ENCODE results near the gene KLHDC3. TPM values are rescaled to one million over a fixed set of nuclear protein-coding genes. Genes with fewer than 3 reads are reported as not detected.

KLHDC3 gene
- total and polyA plus RNA-seq, 7 experiments from 2014 or later = 39.9 to 145 (median 74.0) TPM

GRCh38 chr6:43061861-43062260, 47.8 kb downstream of the KLHDC3 start:
- Mint-ChIP-seq H3K4me3 (peak overlapping the region in 3 of 10 donors; percentile 2 to 93 (median 63)), H3K9me3 (no peaks in the 10 kb centered on the region), H3K4me1 (peaks cover 27 to 44% (median 36%) of the 10 kb centered on the region in 7 donors), H3K27ac (peak overlapping the region in 1 of 9 donors; percentile 88), H3K36me3 (peaks cover 0 to 43% (median 26%) of the 10 kb centered on the region in 5 donors), H3K27me3 (no peaks in the 10 kb centered on the region)
- Histone ChIP-seq H3K36me3 (ENCODE audit: control insufficient read depth in 2 of 3, insufficient read depth in 3 of 3, low read length in 3 of 3) (peaks cover 0 to 46% (median 4%) of the 10 kb centered on the region in 3 experiments), H3K27me3 (ENCODE audit: control insufficient read depth in 2 of 2, insufficient read depth in 2 of 2, low read length in 2 of 2) (no peaks in the 10 kb centered on the region), H3K4me3 (ENCODE audit: low read length) (no peak overlapping the region), H3K9me3 (ENCODE audit: control insufficient read depth in 2 of 3, low read length in 3 of 3) (no peaks in the 10 kb centered on the region), H3K4me1 (ENCODE audit: control insufficient read depth in 2 of 2, insufficient read depth in 2 of 2, low read length in 2 of 2) (peaks cover 0 to 21% of the 10 kb centered on the region in 2 donors), H3K27ac (ENCODE audit: low read depth, low read length) (no peak overlapping the region)
- DNase-seq (no peak), ATAC-seq (no peak)
- ChIA-PET CTCF (no interaction called here), POLR2A (interaction anchor here (1.0 to 3.6 kb wide), 2 partner anchors 17 to 83 kb away, joined by 4 to 18 read pairs; partner anchors contain the start of gene PEX6)
- intact Hi-C loops (cut with micrococcal nuclease) = no loop called here

DNA sequence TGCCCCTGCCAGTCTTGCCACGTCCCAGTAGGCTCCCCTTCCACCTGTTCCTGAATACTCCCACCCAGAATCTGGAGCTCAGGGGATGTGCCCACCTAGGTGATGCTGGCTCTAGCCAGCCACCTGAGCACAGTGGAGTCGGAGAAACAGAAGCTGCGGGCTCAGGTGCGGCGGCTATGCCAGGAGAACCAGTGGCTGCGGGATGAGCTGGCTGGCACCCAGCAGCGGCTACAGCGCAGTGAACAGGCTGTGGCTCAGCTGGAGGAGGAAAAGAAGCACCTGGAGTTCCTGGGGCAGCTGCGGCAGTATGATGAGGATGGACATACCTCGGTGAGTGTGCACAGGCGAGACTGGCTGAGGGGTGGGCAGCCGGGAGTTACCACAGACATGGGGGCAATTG, 48.8 kb downstream of the KLHDC3 start:
- peaks cover 0 to 44% (median 6%) of the 10 kb centered on the region in 3 experiments for H3K36me3 ChIP-seq (ENCODE audit: control insufficient read depth in 2 of 3, insufficient read depth in 3 of 3, low read length in 3 of 3)
- peak overlapping the region in 1 of 10 donors; percentile 64 for H3K4me3 Mint-ChIP-seq
- H3K4me3 ChIP-seq (ENCODE audit: low read length) = no peak overlapping the region
- H3K27me3 Mint-ChIP-seq = no peaks in the 10 kb centered on the region
- peaks cover 27 to 41% (median 34%) of the 10 kb centered on the region in 7 donors for H3K4me1 Mint-ChIP-seq
- no peak for DNase-seq
- H3K36me3 Mint-ChIP-seq = peaks cover 0 to 43% (median 26%) of the 10 kb centered on the region in 5 donors
- ATAC-seq = no peak
- intact Hi-C loops (cut with micrococcal nuclease) = no loop called here
- no peak overlapping the region for H3K27ac Mint-ChIP-seq
- no peak overlapping the region for H3K27ac ChIP-seq (ENCODE audit: low read depth, low read length)
- no peaks in the 10 kb centered on the region for H3K9me3 Mint-ChIP-seq
- no peaks in the 10 kb centered on the region for H3K27me3 ChIP-seq (ENCODE audit: control insufficient read depth in 2 of 2, insufficient read depth in 2 of 2, low read length in 2 of 2)
- peaks cover 0 to 18% of the 10 kb centered on the region in 2 donors for H3K4me1 ChIP-seq (ENCODE audit: control insufficient read depth in 2 of 2, insufficient read depth in 2 of 2, low read length in 2 of 2)
- CTCF ChIA-PET = interaction anchor here (0.8 to 1.2 kb wide), 3 partner anchors 9 to 304 kb away, joined by 3 to 4 read pairs (median 3); partner anchors contain the start of gene CNPY3
- POLR2A ChIA-PET = interaction anchor here (0.9 to 2.2 kb wide), 4 partner anchors 9 to 444 kb away, joined by 3 to 9 read pairs (median 3); partner anchors contain the start of genes CUL7 and PPP2R5D
- H3K9me3 ChIP-seq (ENCODE audit: control insufficient read depth in 2 of 3, low read length in 3 of 3) = no peaks in the 10 kb centered on the region

GRCh38 chr6:43070028-43070632, 56.1 kb downstream of the KLHDC3 start:
- H3K4me1 ChIP-seq (ENCODE audit: control insufficient read depth in 2 of 2, insufficient read depth in 2 of 2, low read length in 2 of 2) = no peaks in the 10 kb centered on the region
- Mint-ChIP-seq H3K4me3 (no peak overlapping the region), H3K27ac (no peak overlapping the region), H3K36me3 (peaks cover 0 to 36% (median 22%) of the 10 kb centered on the region in 5 donors), H3K9me3 (no peaks in the 10 kb centered on the region), H3K4me1 (peaks cover 0 to 5% (median 0%) of the 10 kb centered on the region in 7 donors), H3K27me3 (peaks cover 0 to 3% (median 0%) of the 10 kb centered on the region in 5 donors)
- no peaks in the 10 kb centered on the region for H3K9me3 ChIP-seq (ENCODE audit: control insufficient read depth in 2 of 3, low read length in 3 of 3)
- intact Hi-C loops (cut with micrococcal nuclease) = loop anchor here (1.0 kb wide), 1 partner anchor 73 kb away; no protein-coding TSS in a partner anchor
- no peaks in the 10 kb centered on the region for H3K27me3 ChIP-seq (ENCODE audit: control insufficient read depth in 2 of 2, insufficient read depth in 2 of 2, low read length in 2 of 2)
- peaks cover 0 to 46% (median 6%) of the 10 kb centered on the region in 3 experiments for H3K36me3 ChIP-seq (ENCODE audit: control insufficient read depth in 2 of 3, insufficient read depth in 3 of 3, low read length in 3 of 3)
- ATAC-seq (peak; percentile 75), DNase-seq (peak in 6 of 9 donors; percentile 15 to 42 (median 32))
- ChIA-PET POLR2A (interaction anchor here (0.9 kb wide), 1 partner anchor 10 kb away, joined by 4 read pairs; no protein-coding TSS in a partner anchor), CTCF (no interaction called here)
- H3K27ac ChIP-seq (ENCODE audit: low read depth, low read length) = no peak overlapping the region
- H3K4me3 ChIP-seq (ENCODE audit: low read length) = no peak overlapping the region

Other genes with a start within 250 kb of the KLHDC3 start
- gene BICRAL, start 232.2 kb upstream of the KLHDC3 start, total RNA-seq = 10 to 100 TPM; 26.2 to 35.5 (median 31.8) TPM
- gene BICRAL, start 232.2 kb upstream of the KLHDC3 start, polyA plus RNA-seq = 1 to 10 TPM; 2.4 to 5.0 TPM
- 10 to 100 TPM; 65.6 to 91.7 (median 78.1) TPM for gene RPL7L1, start 134.6 kb upstream of the KLHDC3 start, total RNA-seq
- gene RPL7L1, start 134.6 kb upstream of the KLHDC3 start, polyA plus RNA-seq = 10 to 100 TPM; 71.4 to 90.7 TPM
- under 1 TPM in 2 of 5 experiments, not detected in 3; 0.56 to 0.93 TPM for gene PTCRA, start 98.2 kb upstream of the KLHDC3 start, total RNA-seq
- not detected for gene PTCRA, start 98.2 kb upstream of the KLHDC3 start, polyA plus RNA-seq
- 10 to 100 TPM; 58.6 to 98.9 (median 87.4) TPM for gene CNPY3, start 84.8 kb upstream of the KLHDC3 start, total RNA-seq
- gene CNPY3, start 84.8 kb upstream of the KLHDC3 start, polyA plus RNA-seq = 100 to 1,000 TPM in 1 of 2 donors, 10 to 100 TPM in 1; 92.7 to 134 TPM
- 1 to 10 TPM in 3 of 5 experiments, under 1 TPM in 2; 0.95 to 2.6 (median 1.1) TPM for gene GNMT, start 53.5 kb upstream of the KLHDC3 start, total RNA-seq
- gene GNMT, start 53.5 kb upstream of the KLHDC3 start, polyA plus RNA-seq = not detected
- gene PEX6, start 35.1 kb upstream of the KLHDC3 start, total RNA-seq = 10 to 100 TPM; 14.1 to 42.3 (median 28.0) TPM
- gene PEX6, start 35.1 kb upstream of the KLHDC3 start, polyA plus RNA-seq = 10 to 100 TPM; 21.2 to 24.6 TPM
- gene PPP2R5D, start 29.7 kb upstream of the KLHDC3 start, total RNA-seq = 10 to 100 TPM; 19.7 to 60.4 (median 28.2) TPM
- 10 to 100 TPM; 21.5 to 34.0 TPM for gene PPP2R5D, start 29.7 kb upstream of the KLHDC3 start, polyA plus RNA-seq
- gene MEA1, start 303 bp upstream of the KLHDC3 start, total RNA-seq = 10 to 100 TPM; 20.3 to 58.0 (median 32.7) TPM
- 10 to 100 TPM; 58.2 to 72.3 TPM for gene MEA1, start 303 bp upstream of the KLHDC3 start, polyA plus RNA-seq
- 10 to 100 TPM; 25.4 to 66.3 (median 48.4) TPM for gene RRP36, start 7.4 kb downstream of the KLHDC3 start, total RNA-seq
- gene RRP36, start 7.4 kb downstream of the KLHDC3 start, polyA plus RNA-seq = 10 to 100 TPM; 56.0 to 89.6 TPM
- gene CUL7, start 39.6 kb downstream of the KLHDC3 start, total RNA-seq = 10 to 100 TPM in 4 of 5 experiments, 1 to 10 TPM in 1; 9.8 to 14.5 (median 12.7) TPM
- gene CUL7, start 39.6 kb downstream of the KLHDC3 start, polyA plus RNA-seq = 1 to 10 TPM; 2.9 to 4.0 TPM
- gene MRPL2, start 45.2 kb downstream of the KLHDC3 start, total RNA-seq = 10 to 100 TPM; 32.0 to 57.5 (median 47.7) TPM
- gene MRPL2, start 45.2 kb downstream of the KLHDC3 start, polyA plus RNA-seq = 10 to 100 TPM; 48.4 to 58.6 TPM
- 10 to 100 TPM; 16.5 to 56.9 (median 42.5) TPM for gene KLC4, start 45.4 kb downstream of the KLHDC3 start, total RNA-seq
- gene KLC4, start 45.4 kb downstream of the KLHDC3 start, polyA plus RNA-seq = 10 to 100 TPM; 11.6 to 12.7 TPM
- 1 to 10 TPM in 4 of 5 experiments, under 1 TPM in 1; 0.51 to 3.5 (median 1.4) TPM for gene PTK7, start 62.1 kb downstream of the KLHDC3 start, total RNA-seq
- gene PTK7, start 62.1 kb downstream of the KLHDC3 start, polyA plus RNA-seq = under 1 TPM; 0.31 to 0.38 TPM
- 10 to 100 TPM; 22.5 to 49.4 (median 26.7) TPM for gene SRF, start 157.0 kb downstream of the KLHDC3 start, total RNA-seq
- gene SRF, start 157.0 kb downstream of the KLHDC3 start, polyA plus RNA-seq = 1 to 10 TPM; 4.0 to 6.6 TPM
- gene CUL9, start 167.9 kb downstream of the KLHDC3 start, total RNA-seq = 100 to 1,000 TPM in 3 of 5 experiments, 10 to 100 TPM in 2; 58.1 to 123 (median 111) TPM
- 10 to 100 TPM; 12.3 to 25.6 TPM for gene CUL9, start 167.9 kb downstream of the KLHDC3 start, polyA plus RNA-seq
- 10 to 100 TPM; 25.4 to 65.7 (median 33.9) TPM for gene DNPH1, start 215.2 kb downstream of the KLHDC3 start, total RNA-seq
- 100 to 1,000 TPM; 119 to 141 TPM for gene DNPH1, start 215.2 kb downstream of the KLHDC3 start, polyA plus RNA-seq
- under 1 TPM in 2 of 5 experiments, not detected in 3; 0.05 to 0.29 TPM for gene TTBK1, start 229.2 kb downstream of the KLHDC3 start, total RNA-seq
- gene TTBK1, start 229.2 kb downstream of the KLHDC3 start, polyA plus RNA-seq = not detected

Data from naive thymus-derived CD4-positive, alpha-beta T cell (primary cell).